NAMALWA (cell line): ENCODE results near the gene RNF145.
"Not testable (repeated sequence)": the region's sequence is repeated elsewhere in the genome, so short reads cannot be mapped to it uniquely, and the experiment has no call there.

Experiments used
- DNase-seq: peaks from one replicate; pipeline ENCODE4 v3.0.0-alpha.2; 2015; ENCODE audit warnings: low spot score

RNF145 gene

GRCh38 chr5:159156426-159157238 is 52.7 kb downstream of the RNF145 start:
- peak; percentile 79 for DNase-seq

- DNase-seq = peak; percentile 21
Observed at GRCh38 chr5:159155960-159156359, 53.4 kb downstream of the RNF145 start.

- no peak for DNase-seq
Observed at GRCh38 chr5:159152876-159153275, 56.5 kb downstream of the RNF145 start.

- DNase-seq = no peak
Observed at GRCh38 chr5:159149085-159149484, 60.3 kb downstream of the RNF145 start.

GRCh38 chr5:159147976-159148375 is 61.4 kb downstream of the RNF145 start:
- no peak for DNase-seq

- DNase-seq = no peak
Observed at GRCh38 chr5:159146839-159147238, 62.5 kb downstream of the RNF145 start.

- DNase-seq = not testable (repeated sequence)
Observed at GRCh38 chr5:159145160-159145559, 64.2 kb downstream of the RNF145 start.

- DNase-seq = no peak
Observed at GRCh38 chr5:159139802-159140201, 69.6 kb downstream of the RNF145 start.

GRCh38 chr5:159135896-159136531 is 73.3 kb downstream of the RNF145 start:
- no peak for DNase-seq

- DNase-seq = peak; percentile 88
Observed at GRCh38 chr5:159133041-159133741, 76.2 kb downstream of the RNF145 start.

GRCh38 chr5:159132429-159133040 is 76.8 kb downstream of the RNF145 start:
- no peak for DNase-seq

- DNase-seq = no peak
Observed at GRCh38 chr5:159131951-159132350, 77.4 kb downstream of the RNF145 start.

- DNase-seq = no peak
Observed at GRCh38 chr5:159130871-159131270, 78.5 kb downstream of the RNF145 start.

- DNase-seq = no peak
Observed at GRCh38 chr5:159128070-159128541, 81.2 kb downstream of the RNF145 start.

GRCh38 chr5:159123700-159124099 is 85.7 kb downstream of the RNF145 start:
- no peak for DNase-seq

- DNase-seq = no peak
Observed at GRCh38 chr5:159123189-159123588, 86.2 kb downstream of the RNF145 start.

GRCh38 chr5:159121061-159121460 is 88.3 kb downstream of the RNF145 start:
- DNase-seq = no peak

GRCh38 chr5:159120446-159120845 is 88.9 kb downstream of the RNF145 start:
- DNase-seq = peak; percentile 30

GRCh38 chr5:159119842-159120241 is 89.5 kb downstream of the RNF145 start:
- DNase-seq = not testable (repeated sequence)

GRCh38 chr5:159118958-159119659 is 90.2 kb downstream of the RNF145 start:
- DNase-seq = not testable (repeated sequence)

- DNase-seq = no peak
Observed at GRCh38 chr5:159113405-159113804, 95.9 kb downstream of the RNF145 start.

- DNase-seq = no peak
Observed at GRCh38 chr5:159112436-159112835, 96.9 kb downstream of the RNF145 start.
